Aorta (tissue), 5 donors: ENCODE measurements around the gene MFF. TPM values are rescaled to one million over a fixed set of nuclear protein-coding genes. Genes with fewer than 3 reads are reported as not detected.

Source experiments
- ATAC-seq: fragments of 200-7000 bp; cut with Tn5 transposase; one replicate; pipeline ENCODE4 v1.9.1; 2022; ENCODE audit warnings: moderate library complexity; ENCODE audit not compliant: low FRiP score
- DNase-seq, 2 donors: peaks; one replicate each; pipeline ENCODE4 v3.0.0-alpha.2; 2020
- H3K27ac ChIP-seq, 2 donors: one replicate each; pipeline ENCODE4 v1.5.1; 2013; ENCODE audit warnings: low read length in 2 of 2, mild to moderate bottlenecking in 2 of 2, moderate library complexity in 2 of 2, control low read depth in 1 of 2, inconsistent platforms in 1 of 2, low read depth in 1 of 2
- H3K27me3 ChIP-seq, 2 donors: one replicate each; pipeline ENCODE4 v1.6.1; 2013; ENCODE audit warnings: control low read depth in 1 of 2, low read length in 1 of 2, mild to moderate bottlenecking in 1 of 2, moderate library complexity in 1 of 2; ENCODE audit not compliant: insufficient read depth in 2 of 2, control insufficient read depth in 1 of 2
- H3K36me3 ChIP-seq, 2 donors: one replicate each; pipeline ENCODE4 v1.6.1; 2013; ENCODE audit warnings: control low read depth in 1 of 2, low read length in 1 of 2, mild to moderate bottlenecking in 1 of 2; ENCODE audit not compliant: insufficient read depth in 2 of 2, control insufficient read depth in 1 of 2
- H3K4me1 ChIP-seq, 2 donors: one replicate each; pipeline ENCODE4 v1.6.1; 2013; ENCODE audit warnings: low read length in 2 of 2, control low read depth in 1 of 2, mild to moderate bottlenecking in 1 of 2, moderate library complexity in 1 of 2; ENCODE audit not compliant: insufficient read depth in 2 of 2, control insufficient read depth in 1 of 2
- H3K4me3 ChIP-seq, 2 donors: one replicate each; pipeline ENCODE4 v1.5.1; 2013; ENCODE audit warnings: low read length in 2 of 2, control low read depth in 1 of 2, mild to moderate bottlenecking in 1 of 2
- H3K9me3 ChIP-seq: one replicate; pipeline ENCODE4 v1.6.1; 2013; ENCODE audit warnings: mild to moderate bottlenecking, low read length; ENCODE audit not compliant: control insufficient read depth
- WGBS, 2 donors: extraction: QIAGEN DNeasy Blood & Tissue Kit; methylation state at CpG; one replicate each; pipeline ENCODE4 v1.1.7; 2013; 5-methylcytosine and 5-hydroxymethylcytosine counted together
- intact Hi-C, 2 donors: fragments of 100-400 bp; cut with DNase I; formaldehyde crosslinking; loops; one replicate each; pipeline versions ENCODE4 v1.14.2 to v1.15.0; 2022
- long read RNA-seq, 2 donors: library from polyadenylated mRNA; unstranded; transcript quantifications; one replicate each; pipeline ENCODE4 v2.0.0, GENCODE V29; 2020 to 2021
- polyA plus RNA-seq, 2 donors: library from polyadenylated mRNA; stranded (reverse); fragments of 200-250 nt; gene quantifications; one replicate each; pipeline ENCODE4 v1.2.3, GENCODE V29; 2013
- total RNA-seq, 2 donors: library from RNA; stranded (reverse); fragmentation: NEBNext Ultra II Directional; extraction: Animal tissue kit (Norgen Biotek cat#: 25700); gene quantifications; one replicate each; pipeline ENCODE4 v1.2.1, GENCODE V29; 2021
- donor health status: healthy with polysubstance abuse.
- donor health status: Bipolar disorder and iron deficiency.
- donor health status: DM: no; HTN: no; CAD: no.
- donor health status: DM: no; HTN: no; CAD: no.
- donor health status: DM: yes; HTN: yes; CAD: no.

Gene MFF, protein sequence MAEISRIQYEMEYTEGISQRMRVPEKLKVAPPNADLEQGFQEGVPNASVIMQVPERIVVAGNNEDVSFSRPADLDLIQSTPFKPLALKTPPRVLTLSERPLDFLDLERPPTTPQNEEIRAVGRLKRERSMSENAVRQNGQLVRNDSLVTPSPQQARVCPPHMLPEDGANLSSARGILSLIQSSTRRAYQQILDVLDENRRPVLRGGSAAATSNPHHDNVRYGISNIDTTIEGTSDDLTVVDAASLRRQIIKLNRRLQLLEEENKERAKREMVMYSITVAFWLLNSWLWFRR
- total RNA-seq: 10 to 100 TPM; 57.4 to 76.9 TPM
- 100 to 1,000 TPM in 1 of 2 donors, 10 to 100 TPM in 1; 97.6 to 119 TPM for polyA plus RNA-seq
- long read RNA-seq, donor 1, transcript MFF-205 (7 exons, 1,085 nt): major isoform, 38 of 195 reads
- long read RNA-seq, donor 1, transcript MFF-219 (5 exons, 820 nt): minor isoform, 8 of 195 reads
- long read RNA-seq, donor 1, transcript MFF-201 (9 exons, 2,004 nt): minor isoform, 30 of 195 reads
- long read RNA-seq, donor 1, transcript MFF-203 (8 exons, 1,716 nt): minor isoform, 14 of 195 reads
- long read RNA-seq, donor 1, partial matches to known transcripts: 6 of 195 reads
- long read RNA-seq, donor 1, other reads (novel, unspliced or antisense): 77 of 195 reads
- long read RNA-seq, donor 2, transcript MFF-205 (7 exons, 1,085 nt): major isoform, 5 of 43 reads
- long read RNA-seq, donor 2, transcript MFF-201 (9 exons, 2,004 nt): major isoform, 5 of 43 reads
- long read RNA-seq, donor 2, partial matches to known transcripts: 2 of 43 reads
- long read RNA-seq, donor 2, other reads (novel, unspliced or antisense): 22 of 43 reads

DNA sequence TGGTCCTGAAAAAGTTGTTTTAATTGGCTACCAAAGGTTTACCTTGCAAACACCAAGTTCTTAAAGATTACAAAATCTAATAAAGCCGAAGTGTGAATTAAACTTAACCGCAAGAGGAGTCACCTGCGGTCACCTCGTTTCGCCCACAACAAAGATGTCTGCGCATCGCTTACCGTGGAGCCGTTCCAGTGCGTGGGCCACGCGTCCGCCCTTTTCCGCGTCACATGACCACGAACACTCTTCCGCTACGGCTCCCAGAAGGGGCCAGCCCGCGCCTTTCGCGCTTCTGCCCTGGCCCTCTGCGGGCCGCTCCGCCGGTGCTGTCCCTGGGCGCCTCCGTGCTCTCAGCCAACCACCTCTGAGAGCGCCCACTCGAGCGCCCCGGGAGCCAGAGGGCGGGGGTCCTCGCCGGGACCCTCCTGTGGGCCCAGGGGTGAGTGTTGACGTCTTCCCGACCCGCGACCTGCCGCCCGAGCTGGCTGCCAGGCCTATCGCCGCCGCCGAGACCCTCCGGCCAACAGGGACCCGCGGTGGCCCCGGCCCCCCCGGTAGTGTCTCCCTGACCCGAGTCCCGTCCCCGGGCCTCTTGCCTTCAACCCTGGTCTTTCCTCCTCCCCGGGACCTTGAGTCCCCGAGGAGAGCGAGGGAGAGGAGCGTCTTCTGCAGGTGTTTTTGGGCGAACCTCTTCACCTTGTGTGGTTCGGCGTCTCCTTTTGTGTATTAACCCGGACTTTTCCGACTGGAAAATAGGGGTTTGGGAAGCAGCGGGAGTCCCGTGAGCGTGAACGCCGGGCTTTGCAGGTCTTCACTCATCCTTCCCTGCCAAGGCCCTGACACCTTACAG, at the start of gene MFF:
Gene MFF, plus strand, starts transcription at position 257 of the 844 bp plus-strand sequence. CDS start 5,415 bp downstream, outside the sequence.
- Histone ChIP-seq H3K27ac (peak within 1 kb of the TSS; percentile 73 to 85), H3K9me3 (no peaks in the 10 kb centered on the region), H3K4me3 (peak within 1 kb of the TSS; percentile 95 to 97), H3K27me3 (no peaks in the 10 kb centered on the region), H3K4me1 (peaks cover 0 to 3% of the 10 kb centered on the region in 2 donors), H3K36me3 (no peaks in the 10 kb centered on the region)
- intact Hi-C loops: loop anchor here (5.0 to 10.0 kb wide), 2 partner anchors 42 to 140 kb away; no protein-coding TSS in a partner anchor
- WGBS, 2 donors: 0 to 11% methylated on average over 55 to 67 of the region's 67 CpGs
- ATAC-seq (peak; percentile 100), DNase-seq (peak; percentile 96 to 98)

DNA sequence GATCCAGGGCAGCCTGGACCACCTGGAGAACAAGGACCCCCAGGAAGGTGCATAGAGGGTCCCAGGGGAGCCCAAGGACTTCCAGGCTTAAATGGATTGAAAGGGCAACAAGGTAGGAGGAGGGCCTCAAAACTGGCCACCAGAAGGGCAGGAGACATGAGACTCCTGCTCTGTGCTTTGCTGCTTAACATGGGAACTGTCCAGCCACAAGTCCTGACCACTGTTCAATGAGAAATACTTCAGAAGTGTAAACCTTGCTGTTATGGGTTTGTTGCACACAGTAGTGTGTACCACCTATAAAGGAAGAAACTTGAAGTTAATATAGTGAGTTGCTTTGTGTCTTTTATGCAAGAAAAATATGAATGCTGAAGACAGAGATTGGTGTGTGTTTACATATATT, 44.2 kb upstream of the MFF start:
- no peak overlapping the region for H3K4me3 ChIP-seq
- ATAC-seq: no peak
- H3K9me3 ChIP-seq: no peaks in the 10 kb centered on the region
- peaks cover 4 to 6% of the 10 kb centered on the region in 2 donors for H3K36me3 ChIP-seq
- no peak for DNase-seq
- no peak overlapping the region for H3K27ac ChIP-seq
- no peaks in the 10 kb centered on the region for H3K4me1 ChIP-seq
- intact Hi-C loops: no loop called here
- no peaks in the 10 kb centered on the region for H3K27me3 ChIP-seq

DNA sequence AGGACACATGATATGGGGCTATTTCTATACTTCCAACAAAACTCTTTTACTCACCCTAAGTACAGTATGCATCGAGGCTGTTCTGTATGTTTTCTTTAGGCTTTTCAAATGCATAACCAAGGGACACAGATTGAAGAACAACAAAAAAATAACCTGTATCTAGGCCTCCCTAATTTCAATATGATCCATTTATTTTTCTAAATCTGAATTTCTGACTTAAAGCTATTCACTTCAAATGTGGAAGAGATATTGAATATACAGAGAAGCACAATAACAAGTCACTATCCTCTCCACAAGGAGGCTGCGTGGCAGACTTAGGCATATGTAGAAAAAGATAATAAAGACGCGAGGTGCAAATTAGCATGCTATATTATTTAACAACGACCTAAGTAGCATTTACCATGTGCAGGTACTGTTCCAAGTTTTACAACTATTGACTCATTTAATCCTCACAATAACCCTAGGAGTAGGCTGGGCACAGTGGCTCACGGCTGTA, 39.3 kb upstream of the MFF start:
- no peaks in the 10 kb centered on the region for H3K4me1 ChIP-seq
- no peak for ATAC-seq
- no peak overlapping the region for H3K4me3 ChIP-seq
- no peaks in the 10 kb centered on the region for H3K27me3 ChIP-seq
- H3K9me3 ChIP-seq: no peaks in the 10 kb centered on the region
- WGBS, 2 donors: 81 to 86% methylated on average over 6 of the region's 6 CpGs
- H3K36me3 ChIP-seq: peaks cover 0 to 6% of the 10 kb centered on the region in 2 donors
- H3K27ac ChIP-seq: no peak overlapping the region
- intact Hi-C loops: no loop called here
- no peak for DNase-seq

DNA sequence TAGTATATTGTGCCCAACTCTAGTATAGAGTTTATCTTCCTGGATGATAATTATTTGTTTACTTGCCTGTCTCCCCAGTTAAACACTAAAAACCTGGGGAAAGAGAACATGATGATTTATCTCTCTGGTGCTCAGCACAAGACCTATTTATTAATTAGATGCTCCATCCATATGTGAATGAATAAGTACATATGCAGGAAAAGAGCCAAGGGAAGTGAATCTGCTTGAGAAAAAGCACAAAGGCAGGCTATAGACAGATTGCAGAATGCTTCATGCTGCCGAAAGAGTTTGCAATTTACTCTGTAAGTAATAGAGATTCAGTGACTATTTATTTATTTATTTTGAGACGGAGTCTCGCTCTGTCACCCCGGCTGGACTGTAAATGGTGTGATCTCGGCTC, 37.3 kb upstream of the MFF start:
- DNase-seq: no peak
- intact Hi-C loops: no loop called here
- H3K4me1 ChIP-seq: no peaks in the 10 kb centered on the region
- H3K4me3 ChIP-seq: no peak overlapping the region
- H3K36me3 ChIP-seq: peaks cover 0 to under 1% of the 10 kb centered on the region in 2 donors
- H3K9me3 ChIP-seq: no peaks in the 10 kb centered on the region
- H3K27ac ChIP-seq: no peak overlapping the region
- no peak for ATAC-seq
- 87 to 93% methylated on average over 5 of the region's 5 CpGs for WGBS, 2 donors
- no peaks in the 10 kb centered on the region for H3K27me3 ChIP-seq

DNA sequence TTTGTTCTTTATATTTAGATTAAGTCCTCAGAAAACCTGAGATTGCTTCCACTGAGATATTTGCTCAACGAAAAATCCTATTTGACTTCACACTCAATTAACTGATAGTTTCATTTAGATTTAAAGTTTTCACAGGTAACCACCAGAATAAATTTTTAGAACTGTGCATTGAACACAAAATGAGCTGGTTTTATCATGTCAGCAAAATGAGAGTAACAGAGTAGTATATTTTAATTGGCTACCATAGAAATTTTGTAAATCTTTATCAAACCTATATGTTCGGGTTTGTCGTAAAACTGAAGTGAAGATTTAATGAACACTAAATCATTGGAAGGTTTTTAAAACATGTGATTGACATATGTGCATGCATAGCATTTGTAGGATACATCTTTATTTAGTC, 32.7 kb upstream of the MFF start:
- Histone ChIP-seq H3K9me3 (no peaks in the 10 kb centered on the region), H3K4me3 (no peak overlapping the region), H3K27me3 (no peaks in the 10 kb centered on the region), H3K36me3 (peaks cover 0 to 4% of the 10 kb centered on the region in 2 donors), H3K4me1 (no peaks in the 10 kb centered on the region), H3K27ac (no peak overlapping the region)
- intact Hi-C loops: no loop called here
- WGBS, 2 donors: 89% methylated on average over 3 of the region's 3 CpGs
- no peak for DNase-seq
- no peak for ATAC-seq

DNA sequence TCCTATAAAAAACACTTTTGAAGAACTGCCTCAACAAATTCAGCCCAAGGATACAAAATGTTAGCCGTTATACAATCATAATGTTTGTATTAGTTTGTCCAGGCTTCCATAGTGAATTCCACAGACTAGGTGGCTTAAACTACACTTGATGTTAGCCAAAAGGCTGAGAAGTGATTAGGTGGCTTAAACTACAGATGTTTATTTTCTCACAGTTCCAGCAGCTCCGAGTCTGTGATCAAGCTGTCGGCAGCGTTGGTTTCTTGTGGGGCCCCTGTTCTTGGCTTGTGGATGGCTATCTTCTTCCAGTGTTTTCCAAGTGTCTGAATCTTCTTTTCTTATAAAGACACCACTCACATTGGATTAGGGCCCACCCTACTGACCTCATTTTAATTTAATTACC, 31.5 kb upstream of the MFF start:
- intact Hi-C loops: no loop called here
- WGBS, 2 donors: 33 to 54% methylated on average over 4 of the region's 4 CpGs
- no peak for ATAC-seq

DNA sequence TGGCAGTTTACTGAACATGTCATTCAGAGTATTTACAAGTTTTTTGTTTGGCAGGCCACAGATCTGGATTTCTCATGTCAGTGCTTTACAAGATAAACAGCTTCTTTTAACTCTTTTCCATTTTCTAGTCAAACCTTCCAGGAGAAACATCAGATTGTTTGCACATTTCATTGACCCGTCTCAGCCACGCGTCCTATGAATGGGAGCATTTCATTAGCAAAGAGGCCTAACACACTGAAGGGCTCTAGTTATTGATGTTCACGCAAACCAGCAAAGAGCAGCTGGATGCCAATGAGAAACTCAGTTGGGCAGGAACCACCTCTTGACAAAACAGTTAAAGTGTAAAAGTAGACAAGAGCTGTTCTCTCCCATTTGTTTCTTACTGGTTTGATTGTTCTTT, 29.2 kb upstream of the MFF start:
- WGBS, 2 donors: 50 to 68% methylated on average over 4 of the region's 4 CpGs
- no peaks in the 10 kb centered on the region for H3K4me1 ChIP-seq
- no peaks in the 10 kb centered on the region for H3K27me3 ChIP-seq
- H3K36me3 ChIP-seq: peaks cover 0 to 4% of the 10 kb centered on the region in 2 donors
- H3K27ac ChIP-seq: no peak overlapping the region
- no peak for ATAC-seq
- H3K9me3 ChIP-seq: no peaks in the 10 kb centered on the region
- DNase-seq: no peak
- intact Hi-C loops: no loop called here
- no peak overlapping the region for H3K4me3 ChIP-seq

More for the DNA sequence above, 31.5 kb upstream of the MFF start:
- Histone ChIP-seq H3K9me3 (no peaks in the 10 kb centered on the region), H3K4me1 (no peaks in the 10 kb centered on the region), H3K4me3 (no peak overlapping the region), H3K36me3 (peaks cover 0 to 4% of the 10 kb centered on the region in 2 donors), H3K27me3 (no peaks in the 10 kb centered on the region), H3K27ac (no peak overlapping the region)
- DNase-seq: no peak

DNA sequence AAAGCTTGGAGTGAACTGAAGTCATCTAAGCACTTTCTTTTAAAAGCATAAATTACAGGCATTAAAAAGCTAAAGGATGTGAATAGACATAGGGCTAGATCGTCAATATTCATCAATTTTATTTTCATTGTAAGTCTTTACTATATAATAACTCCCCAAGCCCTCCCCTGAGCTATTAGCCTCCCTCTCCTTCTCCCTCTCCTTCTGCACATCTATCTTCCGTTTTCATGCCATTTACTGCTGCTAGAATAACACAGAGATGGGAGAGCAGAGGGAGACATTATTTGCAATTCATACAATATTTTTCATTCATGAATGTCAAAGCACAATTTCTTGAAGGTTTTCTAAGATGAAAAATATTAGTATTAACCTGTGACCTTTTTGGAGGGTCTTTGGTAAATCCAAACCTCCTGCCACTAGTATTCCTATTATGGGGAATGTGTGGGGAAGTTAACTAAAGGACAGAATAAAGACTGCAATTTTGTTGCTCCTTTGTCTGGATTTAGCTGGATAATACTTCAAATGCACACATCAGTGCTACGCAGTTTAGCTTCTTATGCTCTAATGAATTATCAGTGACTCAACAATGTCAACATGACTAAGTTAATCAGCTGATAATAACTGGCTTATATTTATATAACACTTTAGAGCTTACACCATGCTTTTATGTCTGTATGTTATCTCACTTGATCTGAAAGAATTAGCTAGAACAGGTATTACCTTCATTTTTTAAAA, 28.2 kb upstream of the MFF start:
- 61 to 70% methylated on average over 3 of the region's 3 CpGs for WGBS, 2 donors
- intact Hi-C loops: no loop called here
- Histone ChIP-seq H3K27me3 (no peaks in the 10 kb centered on the region), H3K9me3 (no peaks in the 10 kb centered on the region), H3K4me1 (no peaks in the 10 kb centered on the region), H3K27ac (no peak overlapping the region), H3K4me3 (no peak overlapping the region), H3K36me3 (peaks cover 0 to 5% of the 10 kb centered on the region in 2 donors)
- no peak for ATAC-seq
- DNase-seq: no peak
